ENCODE results near the gene PPFIBP2. TPM values are rescaled to one million over a fixed set of nuclear protein-coding genes. Genes with fewer than 3 reads are reported as not detected.

PPFIBP2 gene
- total RNA-seq, 1 donor, result 28.9 TPM

DNA sequence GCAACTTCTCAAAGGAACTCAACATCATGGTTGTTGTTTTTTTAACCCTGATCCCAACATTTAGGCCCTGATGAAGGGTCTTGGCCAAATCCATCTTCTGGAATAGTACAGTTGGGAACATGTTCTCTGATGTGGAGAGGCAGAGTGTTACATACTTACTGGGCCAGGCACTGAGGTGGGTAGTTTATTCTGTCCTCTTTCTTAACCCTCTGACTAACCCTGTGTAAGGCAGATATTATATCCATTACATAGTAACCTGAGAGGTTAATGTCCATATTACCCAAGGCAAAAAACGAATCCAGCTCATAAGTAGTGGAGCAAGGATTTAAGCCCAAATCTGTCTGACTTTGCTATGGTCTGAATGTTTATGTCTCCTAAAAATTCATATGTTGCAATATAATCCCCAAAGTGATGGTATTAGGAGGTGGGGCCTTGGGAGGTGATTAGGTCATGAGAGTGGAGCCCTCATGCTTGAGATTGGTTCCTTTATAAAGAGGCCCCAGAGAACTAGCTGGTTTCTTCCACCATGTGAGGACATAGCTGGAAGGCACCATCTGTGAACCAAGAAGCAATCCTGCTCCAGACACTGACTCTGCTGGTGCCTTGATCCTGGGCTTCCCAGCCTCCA is 16.3 kb downstream of the PPFIBP2 start:
- H3K27me3 ChIP-seq (ENCODE audit: insufficient read depth, low read length), result no peaks in the 10 kb centered on the region
- no peak overlapping the region for H3K4me3 ChIP-seq (ENCODE audit: low read length)
- peaks cover 57% of the 10 kb centered on the region for H3K4me1 ChIP-seq (ENCODE audit: insufficient read depth, low read length)
- no peaks in the 10 kb centered on the region for H3K9me3 ChIP-seq (ENCODE audit: low read depth, low read length)

DNA sequence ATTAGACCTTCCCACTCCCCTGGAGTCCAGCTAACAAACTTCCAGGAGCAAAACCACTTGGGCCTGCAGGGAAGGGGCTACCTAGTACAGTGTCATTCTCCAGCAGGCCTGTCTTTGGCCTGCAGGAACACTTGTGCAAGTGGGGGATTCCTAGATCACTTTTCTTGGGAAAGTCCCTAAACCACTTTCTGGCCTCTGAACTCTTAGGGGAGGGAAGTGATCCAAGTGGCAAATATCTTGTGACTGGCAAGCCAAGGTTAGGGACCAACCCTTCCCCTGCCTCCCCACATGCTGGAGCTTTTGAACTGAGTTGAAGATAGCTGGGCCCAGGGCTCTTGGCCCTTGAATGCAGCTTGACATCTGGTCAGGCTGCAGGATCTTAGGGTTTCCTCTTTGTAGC is 17.2 kb downstream of the PPFIBP2 start:
- Histone ChIP-seq H3K27me3 (ENCODE audit: insufficient read depth, low read length) (no peaks in the 10 kb centered on the region), H3K4me3 (ENCODE audit: low read length) (no peak overlapping the region), H3K4me1 (ENCODE audit: insufficient read depth, low read length) (peaks cover 55% of the 10 kb centered on the region), H3K9me3 (ENCODE audit: low read depth, low read length) (no peaks in the 10 kb centered on the region)

DNA sequence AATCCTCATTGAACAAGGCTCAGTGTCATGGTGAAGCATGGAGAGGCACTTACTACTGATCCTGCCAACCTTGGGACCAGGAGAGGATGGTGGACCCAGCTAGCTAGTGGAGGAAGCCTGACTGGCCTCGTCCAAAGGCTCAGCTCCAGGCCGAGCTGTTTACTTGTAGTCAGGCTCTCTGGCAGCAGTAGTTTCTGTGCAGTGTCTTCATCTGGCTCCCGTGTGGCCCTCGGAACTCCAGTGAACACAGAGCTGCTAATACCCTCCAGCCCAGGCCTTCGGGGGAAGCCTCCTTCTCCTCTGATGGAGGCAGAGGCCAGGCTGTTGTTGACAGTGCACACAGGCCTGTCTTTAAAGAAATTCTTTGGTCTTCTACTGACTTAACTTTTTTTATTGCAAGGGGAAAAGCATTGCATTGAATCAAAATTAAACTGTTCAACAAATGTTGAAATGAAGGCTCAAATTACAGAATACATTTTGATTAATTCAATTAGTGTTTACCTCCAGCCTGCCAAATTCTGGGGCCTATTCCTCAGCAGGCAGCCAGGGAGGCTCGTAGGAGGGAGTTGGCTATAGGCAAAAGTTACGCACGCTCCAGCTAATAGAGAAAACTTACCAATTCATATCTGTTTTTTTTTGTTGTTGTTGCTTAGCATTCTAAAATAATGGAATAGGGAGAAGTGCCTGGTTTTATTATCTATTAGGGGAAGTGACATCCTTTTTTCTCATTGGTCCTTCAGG is 18.8 kb downstream of the PPFIBP2 start:
- Histone ChIP-seq H3K4me1 (ENCODE audit: insufficient read depth, low read length) (peaks cover 44% of the 10 kb centered on the region), H3K4me3 (ENCODE audit: low read length) (no peak overlapping the region), H3K27me3 (ENCODE audit: insufficient read depth, low read length) (no peaks in the 10 kb centered on the region), H3K9me3 (ENCODE audit: low read depth, low read length) (no peaks in the 10 kb centered on the region)

DNA sequence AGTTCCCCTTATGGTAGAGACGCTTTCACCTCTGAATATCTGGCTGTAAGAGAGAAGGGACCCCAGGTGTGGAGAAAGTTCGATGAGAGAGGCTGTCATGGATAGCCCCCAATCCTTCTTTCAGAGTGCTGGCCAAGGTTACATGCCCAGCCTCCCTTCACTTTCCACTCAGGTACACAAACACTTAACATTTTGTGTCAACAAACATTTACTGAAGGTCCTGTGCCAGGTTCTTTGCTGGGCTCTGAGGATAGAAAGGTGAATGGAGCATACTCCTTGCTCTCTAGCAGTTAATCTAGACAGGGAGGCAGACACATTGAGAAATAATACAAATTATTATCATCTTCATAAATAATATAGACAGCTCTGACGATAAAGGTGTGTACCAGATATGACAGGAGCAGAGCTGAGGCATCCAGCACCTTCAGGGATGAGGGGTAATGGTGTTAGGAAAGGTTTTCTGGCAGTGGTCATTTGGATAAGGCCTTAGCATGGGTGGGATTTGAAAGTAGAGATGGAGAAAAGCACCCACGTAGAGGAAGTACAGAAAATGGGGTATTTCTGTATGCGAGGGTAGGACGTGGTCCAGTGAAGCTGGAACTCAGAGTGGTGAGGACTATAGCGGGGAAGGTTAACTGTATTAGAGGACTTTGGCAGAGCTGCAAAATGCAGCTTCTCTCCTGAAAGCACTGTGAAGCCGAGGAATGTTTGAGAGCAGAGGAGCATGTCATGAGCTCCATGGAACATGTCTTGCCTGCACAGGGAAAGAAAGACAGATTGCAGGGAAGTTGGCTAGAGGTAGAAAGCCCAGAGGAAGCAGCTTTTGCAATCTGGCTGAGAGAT is 19.6 kb downstream of the PPFIBP2 start:
- H3K4me1 ChIP-seq (ENCODE audit: insufficient read depth, low read length), result peaks cover 46% of the 10 kb centered on the region
- no peaks in the 10 kb centered on the region for H3K27me3 ChIP-seq (ENCODE audit: insufficient read depth, low read length)
- no peak overlapping the region for H3K4me3 ChIP-seq (ENCODE audit: low read length)
- no peaks in the 10 kb centered on the region for H3K9me3 ChIP-seq (ENCODE audit: low read depth, low read length)

DNA sequence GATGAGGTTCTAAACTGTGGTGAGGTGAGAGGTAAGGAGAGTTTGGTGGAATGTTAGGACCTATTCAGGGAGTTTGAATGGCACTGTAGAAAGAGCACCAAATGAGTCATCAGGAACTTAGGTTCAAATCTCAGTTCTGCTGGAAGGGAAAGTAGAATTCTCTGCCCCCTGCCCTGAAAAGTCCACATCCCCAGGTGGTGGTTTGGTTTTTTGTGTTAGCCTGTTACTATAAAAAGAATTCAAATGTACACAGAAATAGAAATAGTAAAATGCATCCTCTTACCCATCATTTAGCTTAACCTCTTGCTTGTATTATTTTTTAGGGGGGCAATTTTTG is 20.2 kb downstream of the PPFIBP2 start:
- H3K4me1 ChIP-seq (ENCODE audit: insufficient read depth, low read length), result peaks cover 44% of the 10 kb centered on the region

DNA sequence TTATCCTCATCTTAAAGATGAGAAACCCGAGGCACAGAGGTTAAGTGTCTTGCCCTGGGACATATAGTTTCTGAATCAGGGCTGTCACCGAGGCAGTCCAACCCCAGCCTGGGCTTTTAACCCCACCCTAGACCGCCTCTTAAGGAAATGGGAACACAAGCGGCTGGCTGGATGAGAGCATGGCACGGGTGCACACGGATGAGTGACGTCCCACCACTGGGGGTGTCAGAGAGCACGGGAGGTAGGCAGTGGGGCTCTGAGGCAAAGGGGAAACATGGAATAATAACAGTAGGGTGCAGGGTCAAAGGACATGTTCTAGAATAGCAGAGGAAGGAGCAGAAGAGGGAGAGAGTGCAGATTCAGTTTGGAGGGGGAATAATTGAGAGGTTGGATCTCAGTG is 22.3 kb downstream of the PPFIBP2 start:
- H3K4me1 ChIP-seq (ENCODE audit: insufficient read depth, low read length), result peaks cover 31% of the 10 kb centered on the region
- no peaks in the 10 kb centered on the region for H3K27me3 ChIP-seq (ENCODE audit: insufficient read depth, low read length)
- no peak overlapping the region for H3K4me3 ChIP-seq (ENCODE audit: low read length)
- H3K9me3 ChIP-seq (ENCODE audit: low read depth, low read length), result no peaks in the 10 kb centered on the region

More for the DNA sequence above, 20.2 kb downstream of the PPFIBP2 start:
- Histone ChIP-seq H3K27me3 (ENCODE audit: insufficient read depth, low read length) (no peaks in the 10 kb centered on the region), H3K9me3 (ENCODE audit: low read depth, low read length) (no peaks in the 10 kb centered on the region), H3K4me3 (ENCODE audit: low read length) (no peak overlapping the region)

DNA sequence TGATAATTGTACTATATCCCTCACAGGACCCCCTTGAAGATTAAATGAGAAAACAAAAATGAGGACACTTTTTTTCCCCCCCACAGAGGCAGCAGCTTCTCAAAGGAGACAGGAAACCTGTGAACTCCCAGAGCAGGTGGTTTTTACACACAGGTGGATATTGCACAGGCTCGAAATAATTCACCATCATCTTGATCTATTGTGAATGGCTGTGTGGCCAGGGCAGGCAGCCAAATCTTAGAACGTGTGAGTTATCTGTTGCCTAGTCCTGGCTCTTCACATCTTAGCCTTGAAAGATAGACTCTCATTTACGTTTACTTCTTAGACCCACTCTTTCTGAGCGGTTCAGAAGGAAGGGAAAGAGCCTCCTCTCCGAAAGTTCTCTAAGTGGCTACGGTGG is 23.5 kb downstream of the PPFIBP2 start:
- Histone ChIP-seq H3K9me3 (ENCODE audit: low read depth, low read length) (no peaks in the 10 kb centered on the region), H3K4me1 (ENCODE audit: insufficient read depth, low read length) (peaks cover 28% of the 10 kb centered on the region), H3K4me3 (ENCODE audit: low read length) (no peak overlapping the region), H3K27me3 (ENCODE audit: insufficient read depth, low read length) (no peaks in the 10 kb centered on the region)

DNA sequence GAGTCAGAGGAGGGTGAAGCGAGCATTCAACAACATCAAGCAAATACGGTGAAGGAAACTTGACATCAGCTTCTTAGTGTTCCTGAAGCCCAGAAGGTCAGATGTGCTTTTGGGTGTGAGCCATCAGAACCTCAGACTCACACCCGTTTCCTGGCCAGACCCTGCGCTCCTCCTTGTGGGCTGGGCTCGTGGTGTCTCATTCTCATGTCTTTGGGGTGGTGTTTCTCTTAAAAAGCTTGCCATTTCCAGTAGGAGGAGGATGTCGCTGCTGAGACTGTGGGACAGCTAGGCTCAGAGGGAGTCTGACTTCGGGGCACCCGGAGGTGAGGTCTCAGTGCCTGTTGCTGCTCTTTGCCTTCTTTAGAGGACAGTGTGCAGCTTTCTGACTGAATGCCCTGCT is 24.2 kb downstream of the PPFIBP2 start:
- Histone ChIP-seq H3K27me3 (ENCODE audit: insufficient read depth, low read length) (no peaks in the 10 kb centered on the region), H3K4me1 (ENCODE audit: insufficient read depth, low read length) (peaks cover 28% of the 10 kb centered on the region), H3K4me3 (ENCODE audit: low read length) (no peak overlapping the region)

DNA sequence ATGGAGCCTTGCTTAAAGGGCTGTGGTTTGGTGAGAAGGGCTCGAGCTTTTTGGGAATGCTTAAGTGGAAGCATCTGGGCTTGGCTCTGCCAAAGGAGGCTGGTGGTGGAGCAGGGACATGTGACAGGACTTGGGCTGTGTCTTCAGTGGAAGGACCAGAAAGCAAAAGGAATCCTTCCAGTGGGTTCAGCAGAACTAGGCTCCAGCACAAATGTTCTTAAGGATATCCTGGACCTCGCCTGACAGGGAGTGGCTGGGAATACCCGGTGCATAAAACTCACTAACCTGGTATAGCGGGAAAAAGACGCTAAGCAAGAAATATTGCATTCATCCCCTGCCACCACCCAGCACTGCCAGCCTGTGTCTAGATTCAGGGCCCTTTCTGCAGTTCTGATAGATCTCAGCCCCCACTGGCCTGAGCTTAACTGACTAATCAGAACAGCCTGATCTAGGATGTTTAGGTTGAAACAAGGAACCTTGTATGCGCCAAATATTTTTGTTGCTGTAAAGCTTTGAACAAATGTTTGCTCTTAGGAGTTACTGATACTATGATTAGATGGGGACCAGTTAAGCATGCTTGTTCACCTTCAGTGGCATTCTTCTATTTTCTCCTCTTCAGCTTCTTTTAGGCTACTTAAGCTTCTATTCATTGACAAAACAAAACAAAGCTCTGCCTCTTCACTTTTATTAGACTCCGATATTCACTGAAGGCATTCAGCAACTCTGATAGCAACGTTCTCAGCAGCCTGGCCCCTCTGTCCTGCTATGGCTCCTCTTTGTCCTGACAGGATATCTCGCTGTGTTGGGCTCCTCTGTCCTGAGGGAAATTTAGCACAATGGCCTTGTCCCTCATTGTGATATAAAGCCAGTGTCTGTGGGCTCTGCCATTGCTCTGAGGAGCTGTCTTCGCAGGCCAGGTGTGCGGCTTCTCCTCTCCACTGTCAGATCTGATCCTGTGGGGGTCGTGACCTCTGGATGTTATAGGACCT is 25.0 kb downstream of the PPFIBP2 start:
- Histone ChIP-seq H3K4me1 (ENCODE audit: insufficient read depth, low read length) (peaks cover 24% of the 10 kb centered on the region), H3K4me3 (ENCODE audit: low read length) (no peak overlapping the region), H3K27me3 (ENCODE audit: insufficient read depth, low read length) (no peaks in the 10 kb centered on the region), H3K9me3 (ENCODE audit: low read depth, low read length) (no peaks in the 10 kb centered on the region)

More for the DNA sequence above, 24.2 kb downstream of the PPFIBP2 start:
- no peaks in the 10 kb centered on the region for H3K9me3 ChIP-seq (ENCODE audit: low read depth, low read length)

DNA sequence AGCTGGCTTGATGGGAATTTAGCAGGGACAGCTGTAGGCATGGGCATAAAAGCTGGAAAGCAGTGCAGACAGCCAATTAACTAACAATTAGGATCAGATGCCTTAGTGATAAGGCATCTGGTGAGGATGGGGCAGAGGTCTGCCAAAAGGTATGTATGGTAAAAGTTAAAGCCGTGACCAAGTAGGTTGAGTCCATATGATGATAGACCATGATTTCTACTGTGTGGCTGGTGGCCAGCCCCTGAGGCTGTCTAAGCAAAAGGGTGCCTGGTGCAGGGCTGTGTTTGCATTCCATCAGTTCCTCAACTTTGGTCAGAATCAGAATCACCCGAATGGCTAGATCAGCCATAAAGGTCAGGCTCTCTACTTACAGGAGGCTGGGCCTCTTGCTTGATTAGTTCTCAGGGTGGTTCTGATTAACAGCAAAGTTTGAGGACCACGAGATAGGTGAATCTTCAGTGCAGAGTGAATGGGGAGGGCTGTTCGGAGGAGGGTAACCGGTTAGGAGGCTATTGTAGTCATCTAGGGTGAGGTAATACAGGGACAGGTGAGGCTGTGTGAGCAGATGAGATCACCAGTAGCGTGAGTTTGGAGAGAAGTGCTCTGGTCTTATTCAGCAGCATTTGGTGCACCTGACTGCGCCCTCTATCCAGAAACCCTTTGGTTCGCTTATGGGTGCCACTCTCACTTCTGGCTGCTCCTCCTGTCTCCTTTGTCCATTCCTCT is 27.2 kb downstream of the PPFIBP2 start:
- Histone ChIP-seq H3K4me1 (ENCODE audit: insufficient read depth, low read length) (peaks cover 12% of the 10 kb centered on the region), H3K27me3 (ENCODE audit: insufficient read depth, low read length) (no peaks in the 10 kb centered on the region), H3K9me3 (ENCODE audit: low read depth, low read length) (no peaks in the 10 kb centered on the region), H3K4me3 (ENCODE audit: low read length) (no peak overlapping the region)

DNA sequence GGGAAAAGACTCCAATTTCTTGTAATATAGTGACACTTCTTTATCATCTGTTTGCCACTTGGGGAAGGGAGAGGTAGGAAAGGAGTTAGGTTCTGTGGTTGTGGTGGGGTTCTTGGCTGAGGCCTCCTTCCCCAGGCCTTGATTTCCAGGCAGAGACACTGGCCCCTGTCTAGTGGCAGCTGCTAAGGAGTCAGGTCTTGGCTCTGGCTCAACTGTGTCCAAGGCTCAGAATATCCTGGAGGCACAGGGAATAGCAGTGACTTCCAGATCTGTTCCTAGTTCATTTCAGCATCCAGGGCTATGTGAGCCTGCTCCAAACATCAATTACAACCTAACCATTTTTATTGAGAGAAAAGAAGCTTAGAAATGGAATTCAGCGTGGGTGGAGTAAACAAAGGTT is 29.5 kb downstream of the PPFIBP2 start:
- no peaks in the 10 kb centered on the region for H3K9me3 ChIP-seq (ENCODE audit: low read depth, low read length)
- H3K27me3 ChIP-seq (ENCODE audit: insufficient read depth, low read length), result no peaks in the 10 kb centered on the region
- H3K4me3 ChIP-seq (ENCODE audit: low read length), result no peak overlapping the region
- H3K4me1 ChIP-seq (ENCODE audit: insufficient read depth, low read length), result peaks cover 4% of the 10 kb centered on the region

DNA sequence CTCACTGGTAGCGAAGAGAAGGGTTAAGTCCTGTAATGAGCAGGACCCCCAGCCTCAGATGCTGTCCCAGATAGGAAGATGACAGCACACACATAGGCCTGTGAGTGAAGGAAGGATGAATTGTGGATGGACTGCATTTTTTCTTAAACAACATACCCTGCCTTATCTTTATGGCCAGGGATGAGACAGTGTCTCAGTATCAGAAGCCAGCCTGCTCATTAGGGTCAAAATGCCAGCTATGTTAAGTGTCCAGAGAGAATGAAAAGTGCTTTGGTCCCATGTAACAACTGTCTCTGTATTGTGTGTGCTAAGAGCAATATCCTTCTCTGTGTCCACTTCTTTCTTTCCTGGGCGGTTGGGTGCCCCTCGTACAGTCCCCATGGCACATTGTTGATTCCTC is 30.2 kb downstream of the PPFIBP2 start:
- no peak overlapping the region for H3K4me3 ChIP-seq (ENCODE audit: low read length)
- no peaks in the 10 kb centered on the region for H3K9me3 ChIP-seq (ENCODE audit: low read depth, low read length)
- no peaks in the 10 kb centered on the region for H3K27me3 ChIP-seq (ENCODE audit: insufficient read depth, low read length)
- no peaks in the 10 kb centered on the region for H3K4me1 ChIP-seq (ENCODE audit: insufficient read depth, low read length)

DNA sequence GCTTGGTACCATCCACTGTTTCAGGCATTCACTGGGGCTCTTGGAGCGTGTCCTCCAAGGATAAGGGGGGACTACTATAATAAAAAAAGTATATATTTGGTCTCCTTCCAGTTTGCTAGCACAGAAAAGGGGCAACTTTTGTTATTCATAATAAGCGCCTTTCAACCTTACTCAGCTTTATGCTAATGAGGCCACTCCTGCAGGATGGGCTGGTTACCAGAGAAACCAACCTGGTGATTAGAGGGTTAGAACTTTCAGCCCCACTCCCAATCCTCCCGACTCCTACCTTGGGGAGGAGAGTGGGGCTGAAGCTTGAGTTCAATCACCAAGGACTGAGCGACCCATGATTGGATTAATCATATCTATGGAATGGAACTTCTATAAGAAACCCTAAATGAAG is 31.8 kb downstream of the PPFIBP2 start:
- Histone ChIP-seq H3K4me1 (ENCODE audit: insufficient read depth, low read length) (no peaks in the 10 kb centered on the region), H3K9me3 (ENCODE audit: low read depth, low read length) (no peaks in the 10 kb centered on the region), H3K27me3 (ENCODE audit: insufficient read depth, low read length) (no peaks in the 10 kb centered on the region), H3K4me3 (ENCODE audit: low read length) (no peak overlapping the region)

DNA sequence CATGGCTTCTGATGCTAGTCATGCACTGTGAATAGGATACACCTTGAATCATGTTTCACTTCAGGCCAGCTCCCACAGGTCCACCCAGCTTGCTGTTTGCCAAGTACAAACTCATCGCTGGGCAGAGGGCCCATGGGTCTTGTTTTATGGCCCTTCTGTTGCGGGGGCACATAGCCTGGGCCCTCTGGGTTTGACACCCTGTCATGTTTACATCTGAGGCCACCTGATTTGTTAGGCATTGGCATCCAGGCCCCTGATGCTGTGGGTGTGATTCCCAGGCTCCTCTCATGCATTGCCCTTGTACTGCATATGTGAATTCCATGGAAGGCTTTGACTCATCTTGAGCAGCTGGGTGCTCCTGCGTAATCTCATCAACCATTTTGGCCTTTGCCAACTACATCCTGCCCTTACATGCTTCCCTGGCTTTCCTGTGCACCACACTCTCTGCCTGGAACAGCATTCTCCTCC is 32.6 kb downstream of the PPFIBP2 start:
- Histone ChIP-seq H3K4me1 (ENCODE audit: insufficient read depth, low read length) (no peaks in the 10 kb centered on the region), H3K27me3 (ENCODE audit: insufficient read depth, low read length) (no peaks in the 10 kb centered on the region), H3K9me3 (ENCODE audit: low read depth, low read length) (no peaks in the 10 kb centered on the region), H3K4me3 (ENCODE audit: low read length) (no peak overlapping the region)
